NCI-H128 (cell line): ENCODE results near the gene ZBTB22.
"Not testable (repeated sequence)": the region's sequence is repeated elsewhere in the genome, so short reads cannot be mapped to it uniquely, and the experiment has no call there.

Source experiments
- DNase-seq: peaks from one replicate; lab custom pipeline; 2025; ENCODE audit not compliant: unreplicated experiment; lab: John Stamatoyannopoulos, UW

ZBTB22 gene

GRCh38 chr6:33285214-33285613 is 32.3 kb downstream of the ZBTB22 start:
- not testable (repeated sequence) for DNase-seq

GRCh38 chr6:33280539-33280938 is 37.0 kb downstream of the ZBTB22 start:
- no peak for DNase-seq

GRCh38 chr6:33279971-33280511 is 37.5 kb downstream of the ZBTB22 start:
- DNase-seq: peak; percentile 20

GRCh38 chr6:33279257-33279695 is 38.3 kb downstream of the ZBTB22 start:
- DNase-seq: no peak

- DNase-seq: no peak
Observed at GRCh38 chr6:33278810-33279209, 38.7 kb downstream of the ZBTB22 start.

DNA sequence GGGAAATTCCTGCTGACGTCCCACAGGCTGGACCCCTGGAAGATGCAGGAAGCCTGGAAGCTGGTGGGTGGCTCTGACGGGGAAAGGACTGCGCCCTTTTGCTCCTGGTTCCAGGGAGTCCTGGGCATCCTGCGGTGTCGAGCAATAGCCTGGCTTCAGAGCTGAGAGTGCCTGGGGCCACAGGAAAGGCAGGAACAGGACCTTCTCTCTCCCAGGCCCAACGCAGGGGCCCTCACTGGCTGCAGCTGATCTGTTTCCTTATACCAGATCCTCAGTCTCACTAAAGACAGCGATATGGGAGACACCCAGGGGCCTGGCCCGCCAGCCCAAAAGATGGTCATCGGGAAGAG is 39.2 kb downstream of the ZBTB22 start:
- no peak for DNase-seq

DNA sequence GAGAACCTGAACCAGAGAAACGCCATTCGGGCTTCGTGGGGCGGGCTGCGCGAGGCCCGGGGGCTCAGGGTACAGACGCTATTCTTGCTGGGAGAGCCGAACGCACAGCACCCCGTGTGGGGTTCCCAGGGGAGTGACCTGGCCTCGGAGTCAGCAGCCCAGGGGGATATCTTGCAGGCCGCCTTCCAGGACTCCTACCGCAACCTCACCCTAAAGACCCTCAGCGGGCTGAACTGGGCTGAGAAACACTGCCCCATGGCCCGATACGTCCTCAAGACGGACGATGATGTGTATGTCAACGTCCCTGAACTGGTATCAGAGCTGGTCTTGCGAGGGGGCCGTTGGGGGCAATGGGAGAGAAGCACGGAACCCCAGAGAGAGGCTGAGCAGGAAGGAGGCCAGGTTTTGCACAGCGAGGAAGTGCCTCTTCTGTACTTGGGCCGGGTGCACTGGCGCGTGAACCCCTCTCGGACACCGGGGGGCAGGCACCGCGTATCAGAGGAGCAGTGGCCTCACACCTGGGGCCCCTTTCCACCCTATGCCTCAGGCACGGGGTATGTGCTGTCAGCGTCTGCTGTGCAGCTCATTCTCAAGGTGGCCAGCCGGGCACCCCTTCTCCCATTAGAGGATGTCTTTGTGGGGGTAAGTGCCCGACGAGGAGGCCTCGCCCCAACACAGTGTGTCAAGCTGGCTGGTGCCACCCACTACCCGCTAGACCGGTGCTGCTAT is 39.7 kb downstream of the ZBTB22 start:
- no peak for DNase-seq

GRCh38 chr6:33276864-33277662 is 40.5 kb downstream of the ZBTB22 start, which contains the start of gene B3GALT4:
B3GALT4 (plus strand) TSS chr6:33277123; CDS start chr6:33277420, 297 bp downstream.
- peak; percentile 48 for DNase-seq

DNA sequence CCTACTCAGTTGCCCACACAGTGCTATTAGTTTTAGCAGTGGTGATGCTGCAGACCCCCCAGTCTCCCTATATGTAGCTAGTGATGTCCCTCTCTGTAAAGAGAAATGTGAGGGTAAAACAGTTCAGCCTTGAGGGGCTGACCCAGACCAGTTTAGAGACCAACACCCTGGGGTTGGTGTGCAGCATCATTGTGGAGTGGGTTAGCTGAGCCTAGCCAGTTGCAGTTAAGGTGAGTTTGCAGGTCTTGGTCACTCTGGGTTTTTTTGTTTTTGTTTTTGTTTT is 41.0 kb downstream of the ZBTB22 start:
- DNase-seq: no peak

DNA sequence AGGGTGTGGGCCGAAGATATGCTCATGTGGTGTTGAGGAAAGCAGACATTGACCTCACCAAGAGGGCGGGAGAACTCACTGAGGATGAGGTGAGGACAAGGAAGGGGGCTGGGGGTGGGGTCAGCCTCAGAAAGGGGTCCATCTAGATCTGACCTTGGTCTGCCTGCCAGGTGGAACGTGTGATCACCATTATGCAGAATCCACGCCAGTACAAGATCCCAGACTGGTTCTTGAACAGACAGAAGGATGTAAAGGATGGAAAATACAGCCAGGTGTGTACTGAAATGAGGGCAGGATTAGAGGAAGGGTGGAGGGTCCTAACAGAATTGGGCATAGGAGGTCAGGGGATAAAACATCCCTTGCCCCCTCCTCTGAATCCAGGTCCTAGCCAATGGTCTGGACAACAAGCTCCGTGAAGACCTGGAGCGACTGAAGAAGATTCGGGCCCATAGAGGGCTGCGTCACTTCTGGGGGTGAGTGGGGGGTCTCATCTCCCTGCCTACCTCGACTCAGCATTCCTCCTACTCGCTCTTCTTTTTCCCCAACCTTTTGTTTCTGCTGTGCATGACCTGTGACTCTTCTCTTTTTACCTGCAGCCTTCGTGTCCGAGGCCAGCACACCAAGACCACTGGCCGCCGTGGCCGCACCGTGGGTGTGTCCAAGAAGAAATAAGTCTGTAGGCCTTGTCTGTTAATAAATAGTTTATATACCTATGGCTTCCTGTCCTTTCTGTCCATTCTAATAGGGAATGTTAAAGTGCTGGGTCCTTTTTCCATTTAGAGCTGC is 41.6 kb downstream of the ZBTB22 start:
- DNase-seq: not testable (repeated sequence)

- no peak for DNase-seq
Observed at GRCh38 chr6:33273924-33274902, 43.3 kb downstream of the ZBTB22 start.

DNA sequence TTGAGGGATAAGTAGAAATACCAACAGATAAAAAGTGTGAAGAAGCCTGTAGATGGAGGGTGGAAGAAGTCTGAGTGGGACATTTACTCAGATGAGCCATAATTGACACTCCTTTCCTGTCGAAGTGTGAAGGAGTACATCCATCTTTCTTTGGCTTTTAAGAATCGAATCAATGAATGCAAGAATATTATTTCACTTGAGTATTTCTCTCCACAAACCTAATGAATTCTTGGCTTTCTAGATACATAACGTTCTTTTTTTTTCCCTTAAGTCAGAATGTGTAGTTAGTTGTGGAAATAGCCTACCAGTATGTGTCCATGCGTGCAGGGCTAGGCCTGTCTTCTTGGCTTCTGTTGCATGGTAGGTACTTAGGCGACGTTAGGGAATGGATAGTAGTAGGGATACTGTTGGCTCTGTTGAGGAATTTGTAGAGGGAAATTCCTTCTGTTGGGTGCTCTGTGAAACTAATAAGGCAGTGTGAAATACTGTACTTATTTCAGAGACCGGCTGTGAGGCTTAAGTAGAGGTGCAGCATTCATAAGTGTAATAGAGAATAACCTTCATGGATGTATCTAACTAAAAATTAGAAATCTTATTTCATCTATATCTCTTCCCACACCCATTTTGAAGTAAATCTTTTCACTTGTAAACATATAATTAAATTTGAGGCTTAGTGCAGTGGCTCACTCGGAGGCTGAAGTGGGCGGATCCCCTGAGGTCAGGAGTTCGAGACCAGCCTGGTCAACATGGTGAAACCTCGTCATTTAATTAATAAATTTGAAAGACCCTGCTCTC is 44.2 kb downstream of the ZBTB22 start:
- no peak for DNase-seq

DNA sequence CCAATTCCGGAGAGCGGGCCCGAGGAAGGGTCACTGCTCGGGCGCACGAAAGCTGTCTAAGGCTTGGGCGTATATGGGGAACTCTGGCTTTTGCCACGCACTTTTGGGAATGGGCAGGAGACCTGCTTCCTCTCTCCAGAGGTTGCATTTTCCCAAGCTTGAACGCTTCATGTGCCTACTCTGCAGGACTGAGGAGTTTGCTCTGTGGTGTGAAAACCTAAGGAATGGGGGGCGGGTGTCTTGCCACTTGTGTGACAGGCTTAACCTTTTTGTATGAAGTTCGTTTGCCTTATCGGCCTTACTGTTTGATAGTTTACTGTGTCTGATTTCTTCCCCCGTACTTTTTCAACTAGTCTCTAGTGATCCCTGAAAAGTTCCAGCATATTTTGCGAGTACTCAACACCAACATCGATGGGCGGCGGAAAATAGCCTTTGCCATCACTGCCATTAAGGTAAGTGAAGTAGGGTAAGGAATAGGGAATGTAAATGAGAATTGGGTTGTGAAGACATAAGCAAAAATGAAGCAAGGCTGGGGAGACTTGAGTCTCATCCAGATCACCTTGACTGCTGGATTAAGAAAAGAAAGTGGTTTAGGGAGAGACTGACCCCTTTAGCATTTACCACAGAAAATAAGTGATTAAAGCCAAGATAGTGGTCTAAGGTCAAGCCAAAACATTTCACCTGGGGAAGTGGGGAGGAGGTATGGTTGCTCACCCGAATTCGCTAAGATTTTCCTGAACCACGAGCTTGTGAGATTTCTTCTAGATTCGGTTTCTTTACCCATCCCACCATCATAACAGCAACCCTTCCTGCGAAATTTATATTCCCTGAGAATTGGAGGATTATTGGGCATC is 45.0 kb downstream of the ZBTB22 start:
- DNase-seq: no peak

GRCh38 chr6:33271468-33272274 is 45.9 kb downstream of the ZBTB22 start, which contains the start of the genes RPS18 and VPS52:
RPS18 (plus strand) TSS chr6:33272075; CDS start chr6:33272120, 45 bp downstream.
VPS52 (minus strand) TSS chr6:33271876; CDS start chr6:33271675, 201 bp downstream.
- DNase-seq: peak; percentile 97

GRCh38 chr6:33271117-33271467 is 46.5 kb downstream of the ZBTB22 start:
- no peak for DNase-seq
